Keratinocyte (primary cell): ENCODE data around the gene AJM1. TPM values are rescaled to one million over a fixed set of nuclear protein-coding genes. Genes with fewer than 3 reads are reported as not detected.
"Not testable (repeated sequence)": the region's sequence is repeated elsewhere in the genome, so short reads cannot be mapped to it uniquely, and the experiment has no call there.

Source experiments
- DNase-seq: peaks from one replicate; pipeline ENCODE4 v3.0.0-alpha.2; 2011; ENCODE audit warnings: low read depth, missing footprints, low spot score
- FAIRE-seq: peaks from 2 replicates; lab custom pipeline; 2011; peaks lifted over from hg19 to GRCh38; lab: Jason Lieb, UNC
- H2AFZ ChIP-seq: 2 replicates; pipeline ENCODE4 v1.6.0; 2012; ENCODE audit warnings: low read length, control low read depth, inconsistent platforms; ENCODE audit not compliant: control insufficient read depth
- H3K27ac ChIP-seq: 2 replicates; pipeline ENCODE4 v1.5.1; 2011; ENCODE audit warnings: low read length; ENCODE audit not compliant: control insufficient read depth, insufficient read depth
- H3K27me3 ChIP-seq: 3 replicates; pipeline ENCODE4 v1.6.0; 2011; ENCODE audit warnings: low read length; ENCODE audit not compliant: control insufficient read depth, insufficient read depth; ENCODE audit errors: extremely low read depth
- H3K36me3 ChIP-seq, 2 experiments: 2 replicates in 1 of 2; 3 replicates in 1 of 2; pipeline ENCODE4 v1.5.1; 2011; ENCODE audit warnings: low read length in 2 of 2, mild to moderate bottlenecking in 1 of 2; ENCODE audit not compliant: control insufficient read depth in 2 of 2, insufficient read depth in 2 of 2; ENCODE audit errors: extremely low read depth in 1 of 2
- H3K4me1 ChIP-seq: 3 replicates; pipeline ENCODE4 v1.5.1; 2011; ENCODE audit warnings: low read length; ENCODE audit not compliant: control insufficient read depth, insufficient read depth; ENCODE audit errors: extremely low read depth
- H3K4me2 ChIP-seq: 3 replicates; pipeline ENCODE4 v1.6.0; 2011; ENCODE audit warnings: low read depth, low read length; ENCODE audit not compliant: control insufficient read depth, insufficient read depth; ENCODE audit errors: extremely low read depth
- H3K4me3 ChIP-seq, 3 experiments: fragments of 200-600 bp in 1 of 3; sonication (generic) in 1 of 3; 2 replicates in 2 of 3; 3 replicates in 1 of 3; pipeline ENCODE4 v1.5.1; 2011 to 2016; ENCODE audit warnings: low read length in 3 of 3, mild to moderate bottlenecking in 3 of 3, control low read depth in 2 of 3, inconsistent platforms in 1 of 3, low read depth in 1 of 3, mixed read lengths in 1 of 3, mixed run types in 1 of 3, moderate library complexity in 1 of 3; ENCODE audit not compliant: control insufficient read depth in 2 of 3, insufficient read depth in 2 of 3; ENCODE audit errors: extremely low read depth in 1 of 3
- H3K79me2 ChIP-seq: 2 replicates; pipeline ENCODE4 v1.6.0; 2012; ENCODE audit warnings: low read length; ENCODE audit not compliant: control insufficient read depth, insufficient read depth
- H3K9ac ChIP-seq: 3 replicates; pipeline ENCODE4 v1.6.0; 2011; ENCODE audit warnings: low read length; ENCODE audit not compliant: control insufficient read depth, insufficient read depth; ENCODE audit errors: extremely low read depth
- H3K9me1 ChIP-seq: 3 replicates; pipeline ENCODE4 v1.6.0; 2011; ENCODE audit warnings: low read length; ENCODE audit not compliant: control insufficient read depth, insufficient read depth; ENCODE audit errors: extremely low read depth
- H3K9me3 ChIP-seq: 2 replicates; pipeline ENCODE4 v1.5.1; 2012; ENCODE audit warnings: low read depth, low read length; ENCODE audit not compliant: control insufficient read depth
- H4K20me1 ChIP-seq: 3 replicates; pipeline ENCODE4 v1.6.0; 2011; ENCODE audit warnings: low read length; ENCODE audit not compliant: control insufficient read depth, insufficient read depth; ENCODE audit errors: extremely low read depth
- EZH2 ChIP-seq: IDR thresholded peaks from one replicate; pipeline ENCODE4 v1.6.1; 2012; ENCODE audit warnings: inconsistent platforms, mild to moderate bottlenecking, low read length, moderate library complexity
- dilution Hi-C: fragments of 300-500 bp; cut with MboI; formaldehyde crosslinking; loops from one replicate; pipeline ENCODE4 v1.7.0; 2020; ENCODE audit warnings: low sequenced_read_pairs; ENCODE audit not compliant: extremely low pct_ligation_motif_present
- polyA plus RNA-seq, 5 experiments: library from polyadenylated mRNA; depleted of rRNA in 3 of 5; stranded (reverse) in 3 of 5; stranded (forward) in 1 of 5; unstranded in 1 of 5; fragments of >200 nt; gene quantifications; 1 replicate in 1 of 5; 2 replicates in 3 of 5; 3 replicates in 1 of 5; pipeline versions ENCODE4 v1.2.1 to v1.2.3, GENCODE V29; 2011 to 2012; ENCODE audit warnings: missing spikeins in 2 of 5, low read depth in 1 of 5, low replicate concordance in 1 of 5
- TF ChIP-seq, protein P1 (sequence below), 3 experiments: IDR thresholded peaks in 1 of 3; conservative IDR thresholded peaks in 1 of 3; optimal IDR thresholded peaks in 1 of 3; 2 replicates in 2 of 3; 3 replicates in 1 of 3; pipeline versions ENCODE3 to v1.5.1; 2011; ENCODE audit warnings: low read length in 3 of 3, mild to moderate bottlenecking in 3 of 3, moderate library complexity in 2 of 3, control low read depth in 1 of 3, inconsistent platforms in 1 of 3; ENCODE audit not compliant: insufficient read depth in 2 of 3; ENCODE audit errors: extremely low read depth in 1 of 3

Gene AJM1
- polyA plus RNA-seq, 1 donor (not counting 4 experiments of a cell fraction or from before 2014, with no cell fraction given): 0.12 TPM

DNA sequence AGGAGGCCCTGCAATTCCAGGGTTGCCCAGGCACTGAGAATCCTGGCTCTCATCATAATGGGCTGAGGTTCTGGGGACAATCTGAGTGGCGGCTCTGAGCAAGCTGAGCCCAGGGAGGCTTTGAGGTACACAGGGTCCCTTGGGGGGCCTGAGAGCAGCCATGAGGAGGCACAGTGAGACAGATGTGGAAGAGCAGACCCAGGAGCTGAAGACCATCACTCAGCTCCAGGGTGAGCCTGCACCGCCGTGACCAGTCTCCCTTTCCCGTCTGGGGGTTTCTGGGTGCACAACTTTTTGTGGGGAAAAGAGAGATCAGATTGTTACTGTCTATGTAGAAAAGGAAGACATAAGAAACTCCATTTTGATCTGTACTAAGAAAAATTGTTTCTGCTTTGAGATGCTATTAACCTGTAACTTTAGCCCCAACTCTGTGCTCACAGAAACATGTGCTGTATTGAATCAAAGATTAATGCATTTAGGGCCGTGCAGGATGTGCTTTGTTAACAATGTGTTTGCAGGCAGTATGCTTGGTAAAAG, 46.0 kb upstream of the AJM1 start, which contains the start of gene CCDC183:
Gene CCDC183 (plus strand): TSS at position 101 of the 537 bp plus-strand sequence. CDS start 60 bp downstream, at position 161.
- DNase-seq: no peak
- Histone ChIP-seq H3K4me1 (peaks cover 28% of the 10 kb centered on the region), H3K9me3 (no peaks in the 10 kb centered on the region), H2AFZ (no peak within 1 kb of the TSS), H3K27ac (no peak within 1 kb of the TSS), H3K4me2 (no peak within 1 kb of the TSS), H3K27me3 (peaks cover 29% of the 10 kb centered on the region), H3K36me3 (peaks cover 8 to 17% of the 10 kb centered on the region in 2 experiments), H4K20me1 (peaks cover 17% of the 10 kb centered on the region), H3K79me2 (peaks cover 9% of the 10 kb centered on the region), H3K4me3 (no peak within 1 kb of the TSS), H3K9me1 (no peaks in the 10 kb centered on the region), H3K9ac (no peak within 1 kb of the TSS)
- TF ChIP-seq EZH2: no peak
- TF ChIP-seq, protein P1, sequence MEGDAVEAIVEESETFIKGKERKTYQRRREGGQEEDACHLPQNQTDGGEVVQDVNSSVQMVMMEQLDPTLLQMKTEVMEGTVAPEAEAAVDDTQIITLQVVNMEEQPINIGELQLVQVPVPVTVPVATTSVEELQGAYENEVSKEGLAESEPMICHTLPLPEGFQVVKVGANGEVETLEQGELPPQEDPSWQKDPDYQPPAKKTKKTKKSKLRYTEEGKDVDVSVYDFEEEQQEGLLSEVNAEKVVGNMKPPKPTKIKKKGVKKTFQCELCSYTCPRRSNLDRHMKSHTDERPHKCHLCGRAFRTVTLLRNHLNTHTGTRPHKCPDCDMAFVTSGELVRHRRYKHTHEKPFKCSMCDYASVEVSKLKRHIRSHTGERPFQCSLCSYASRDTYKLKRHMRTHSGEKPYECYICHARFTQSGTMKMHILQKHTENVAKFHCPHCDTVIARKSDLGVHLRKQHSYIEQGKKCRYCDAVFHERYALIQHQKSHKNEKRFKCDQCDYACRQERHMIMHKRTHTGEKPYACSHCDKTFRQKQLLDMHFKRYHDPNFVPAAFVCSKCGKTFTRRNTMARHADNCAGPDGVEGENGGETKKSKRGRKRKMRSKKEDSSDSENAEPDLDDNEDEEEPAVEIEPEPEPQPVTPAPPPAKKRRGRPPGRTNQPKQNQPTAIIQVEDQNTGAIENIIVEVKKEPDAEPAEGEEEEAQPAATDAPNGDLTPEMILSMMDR (optimal IDR thresholded peaks at IDR 0.05 in 1 of 3, IDR thresholded peaks at IDR 0.05 in 1 of 3, conservative IDR thresholded peaks at IDR 0.05 in 1 of 3; ENCODE audit: extremely low read depth in 1 of 3, insufficient read depth in 2 of 3, low read length in 3 of 3): no peak
- FAIRE-seq: no peak
- dilution Hi-C loops: no loop called here

DNA sequence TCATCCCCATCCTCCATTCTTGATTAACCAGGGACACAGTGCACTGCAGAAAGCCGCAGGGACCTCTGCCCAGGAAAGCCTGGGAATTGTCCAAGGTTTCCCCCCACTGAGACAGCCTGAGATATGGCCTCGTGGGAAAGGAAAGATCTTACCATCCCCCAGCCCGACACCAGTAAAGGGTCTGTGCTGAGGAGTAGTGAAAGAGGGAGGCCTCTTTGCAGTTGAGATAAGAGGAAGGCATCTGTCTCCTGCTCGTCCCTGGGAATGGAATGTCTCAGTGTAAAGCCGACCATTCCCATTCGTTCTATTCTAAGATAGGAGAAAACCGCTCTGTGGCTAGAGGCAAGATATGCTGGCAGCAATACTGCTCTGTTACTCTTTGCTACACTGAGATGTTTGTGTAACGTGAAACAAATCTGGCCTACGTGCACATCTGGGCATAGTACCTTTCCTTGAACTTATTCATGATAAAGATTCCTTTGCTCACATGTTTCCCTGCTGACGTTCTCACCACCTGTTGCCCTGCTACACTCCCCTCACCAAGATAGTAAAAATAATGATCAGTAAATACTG, 45.4 kb upstream of the AJM1 start:
- H3K9ac ChIP-seq, DNase-seq, H3K27ac ChIP-seq, dilution Hi-C loops, H3K9me1 ChIP-seq, H3K79me2 ChIP-seq, FAIRE-seq, H2AFZ ChIP-seq, H3K9me3 ChIP-seq, H3K4me2 ChIP-seq, H3K4me3 ChIP-seq: not testable (repeated sequence)
- Histone ChIP-seq H3K27me3 (peaks cover 29% of the 10 kb centered on the region), H3K4me1 (peaks cover 26% of the 10 kb centered on the region), H3K36me3 (peaks cover 8 to 17% of the 10 kb centered on the region in 2 experiments), H4K20me1 (peaks cover 17% of the 10 kb centered on the region)
